Stimulated activated CD4-positive, alpha-beta T cell treated with anti-CD3 and anti-CD28 coated beads, Interleukin-12 subunit alpha, Interleukin-12 subunit beta, amount 100 ng/mL, for 4 hours (primary cell): ENCODE measurements around the gene TWIST2.

Experiments
- DNase-seq: peaks from one replicate; pipeline ENCODE4 v3.0.0-alpha.2; 2020

TWIST2 gene

DNA sequence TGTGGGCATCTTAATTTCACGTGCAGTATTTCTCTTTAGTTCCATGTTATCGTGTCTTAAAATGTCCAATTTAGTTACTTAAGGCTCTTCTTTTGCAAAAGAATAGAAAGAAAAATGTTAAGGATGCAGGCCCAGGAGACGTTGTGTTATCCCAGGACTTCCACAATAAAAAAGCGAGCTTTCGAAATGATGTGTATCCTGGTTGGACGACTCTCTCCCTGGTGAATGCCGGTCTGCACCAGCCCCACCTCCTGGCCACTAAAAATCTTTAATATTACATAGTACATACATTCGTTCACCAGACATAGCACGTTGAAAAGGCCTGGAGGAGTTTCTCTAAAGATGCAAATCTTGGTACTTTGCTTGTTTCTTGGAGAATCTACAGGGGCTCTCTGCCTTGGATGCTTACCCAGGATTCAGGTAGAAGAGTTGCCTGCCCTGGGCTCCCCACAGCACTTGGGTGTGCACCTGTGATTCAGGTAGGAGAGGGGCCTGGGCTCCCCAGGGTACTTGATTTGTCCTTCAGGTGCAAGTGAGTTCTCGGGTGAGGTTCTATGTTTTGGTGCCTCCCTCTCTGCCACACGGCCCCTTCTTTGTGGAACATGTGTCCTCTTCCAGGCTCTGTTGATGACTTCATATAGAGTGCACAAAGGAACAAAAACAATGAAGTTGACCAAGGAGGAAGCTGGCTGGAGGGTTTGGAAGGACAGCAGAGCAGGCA, 26.6 kb downstream of the TWIST2 start:
- DNase-seq, result no peak

DNA sequence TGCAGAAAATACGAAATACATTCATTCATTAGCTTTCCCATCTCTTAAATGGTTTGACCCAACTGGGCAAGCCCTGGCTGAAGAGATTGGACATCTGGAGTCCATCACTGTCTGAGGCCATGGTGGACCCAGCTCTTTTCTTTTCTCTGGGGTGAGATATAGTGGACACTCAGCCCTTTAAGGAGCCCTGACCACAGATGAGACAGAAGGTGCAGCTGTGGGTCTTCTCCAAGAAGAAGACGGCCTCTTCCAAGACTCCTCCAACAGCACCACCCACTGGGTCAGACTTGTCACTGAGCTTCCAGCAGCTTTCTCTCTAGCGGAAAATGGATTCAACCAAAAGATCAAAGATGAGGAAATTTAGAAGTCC, 27.2 kb downstream of the TWIST2 start:
- DNase-seq, result no peak

DNA sequence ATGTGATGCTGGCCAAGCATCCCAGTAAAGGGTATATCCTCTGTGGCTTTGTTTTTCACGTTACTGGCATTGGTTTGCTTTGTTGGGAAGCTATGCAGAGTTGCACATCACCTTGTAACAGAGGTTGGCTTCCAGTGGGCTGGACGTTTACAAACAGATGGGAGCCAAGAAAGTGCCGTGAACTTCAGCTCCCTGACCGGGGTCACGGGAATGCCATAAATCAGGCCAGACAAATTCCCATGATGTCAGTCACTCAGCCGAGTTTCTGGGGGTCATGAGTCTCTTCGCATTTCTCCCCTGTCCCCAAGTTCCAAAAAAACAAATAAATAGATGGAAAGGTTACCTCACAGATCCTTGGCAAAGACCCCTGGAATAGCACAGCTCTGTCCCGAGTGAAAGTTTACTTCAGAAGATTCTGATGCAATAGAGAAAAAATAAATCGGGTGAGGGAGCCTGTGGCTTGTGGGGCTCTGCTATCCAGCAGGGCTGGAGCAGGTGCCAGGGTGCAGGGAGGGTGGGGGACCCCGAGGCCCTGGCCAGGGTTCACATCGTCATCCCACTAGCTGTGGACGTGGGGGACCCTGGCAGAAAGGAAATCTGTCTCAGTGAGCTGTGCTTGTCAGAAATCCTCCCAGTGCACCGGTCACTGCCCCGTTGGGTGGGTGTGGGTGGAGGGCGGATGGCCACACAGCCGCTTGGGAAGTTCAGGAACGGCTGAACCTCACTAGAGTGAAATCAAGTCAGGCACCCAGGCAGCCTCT, 27.8 kb downstream of the TWIST2 start:
- DNase-seq, result no peak

GRCh38 chr2:238876232-238876630, 28.3 kb downstream of the TWIST2 start:
- DNase-seq, result no peak

- DNase-seq, result no peak
Observed at GRCh38 chr2:238878051-238878735, 30.3 kb downstream of the TWIST2 start.

- no peak for DNase-seq
Observed at GRCh38 chr2:238879043-238879442, 31.2 kb downstream of the TWIST2 start.

- DNase-seq, result no peak
Observed at GRCh38 chr2:238879621-238880377, 31.9 kb downstream of the TWIST2 start.

- DNase-seq, result no peak
Observed at GRCh38 chr2:238881353-238882081, 33.6 kb downstream of the TWIST2 start.

GRCh38 chr2:238882082-238882755, 34.3 kb downstream of the TWIST2 start:
- no peak for DNase-seq

- no peak for DNase-seq
Observed at GRCh38 chr2:238883421-238883901, 35.6 kb downstream of the TWIST2 start.

GRCh38 chr2:238884122-238884811, 36.4 kb downstream of the TWIST2 start:
- DNase-seq, result no peak

- DNase-seq, result no peak
Observed at GRCh38 chr2:238884812-238885408, 37.0 kb downstream of the TWIST2 start.

- no peak for DNase-seq
Observed at GRCh38 chr2:238886453-238887094, 38.7 kb downstream of the TWIST2 start.

GRCh38 chr2:238887616-238888015, 39.7 kb downstream of the TWIST2 start:
- DNase-seq, result no peak

GRCh38 chr2:238888781-238889180, 40.9 kb downstream of the TWIST2 start:
- DNase-seq, result no peak

- no peak for DNase-seq
Observed at GRCh38 chr2:238890131-238890530, 42.2 kb downstream of the TWIST2 start.

DNA sequence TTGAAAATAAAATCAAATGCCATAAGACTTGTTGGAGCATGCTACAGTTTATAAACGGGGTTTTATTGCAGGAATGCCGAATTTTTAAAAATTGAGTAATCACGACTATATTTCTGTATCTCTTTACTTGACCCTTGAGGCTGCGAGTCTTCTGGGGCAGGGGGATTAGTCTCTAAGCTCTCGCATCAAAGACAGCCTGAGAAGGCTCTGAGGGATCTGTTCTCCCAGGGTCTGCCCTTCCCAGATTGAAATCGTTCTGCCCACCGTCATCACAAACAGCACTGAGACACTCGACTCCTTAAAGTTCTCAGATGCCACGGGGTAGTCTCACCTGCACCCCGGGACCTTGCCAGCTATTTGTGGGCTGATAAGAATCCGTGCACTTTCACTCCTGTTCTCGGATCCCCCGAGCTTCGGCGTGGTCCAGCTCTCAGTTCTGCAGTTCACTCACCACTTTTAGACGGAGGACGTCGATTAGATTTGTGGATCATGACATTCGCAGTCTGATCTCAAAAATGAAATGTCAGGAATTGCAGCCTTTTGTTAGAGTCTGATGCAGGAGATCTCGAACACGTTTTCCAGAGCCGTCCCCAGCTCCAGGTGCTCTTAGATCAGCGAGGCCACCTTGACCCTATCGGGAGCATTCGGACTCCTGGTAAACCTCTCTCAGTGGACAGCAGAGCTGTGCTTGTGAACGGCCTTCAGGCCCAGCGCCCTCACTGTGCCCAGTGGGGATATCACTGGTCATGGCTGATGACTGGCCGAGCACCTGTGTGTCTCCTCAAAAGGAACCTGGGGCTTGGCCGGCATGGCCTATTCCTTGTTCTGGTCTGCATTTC, 43.0 kb downstream of the TWIST2 start:
- DNase-seq, result no peak

DNA sequence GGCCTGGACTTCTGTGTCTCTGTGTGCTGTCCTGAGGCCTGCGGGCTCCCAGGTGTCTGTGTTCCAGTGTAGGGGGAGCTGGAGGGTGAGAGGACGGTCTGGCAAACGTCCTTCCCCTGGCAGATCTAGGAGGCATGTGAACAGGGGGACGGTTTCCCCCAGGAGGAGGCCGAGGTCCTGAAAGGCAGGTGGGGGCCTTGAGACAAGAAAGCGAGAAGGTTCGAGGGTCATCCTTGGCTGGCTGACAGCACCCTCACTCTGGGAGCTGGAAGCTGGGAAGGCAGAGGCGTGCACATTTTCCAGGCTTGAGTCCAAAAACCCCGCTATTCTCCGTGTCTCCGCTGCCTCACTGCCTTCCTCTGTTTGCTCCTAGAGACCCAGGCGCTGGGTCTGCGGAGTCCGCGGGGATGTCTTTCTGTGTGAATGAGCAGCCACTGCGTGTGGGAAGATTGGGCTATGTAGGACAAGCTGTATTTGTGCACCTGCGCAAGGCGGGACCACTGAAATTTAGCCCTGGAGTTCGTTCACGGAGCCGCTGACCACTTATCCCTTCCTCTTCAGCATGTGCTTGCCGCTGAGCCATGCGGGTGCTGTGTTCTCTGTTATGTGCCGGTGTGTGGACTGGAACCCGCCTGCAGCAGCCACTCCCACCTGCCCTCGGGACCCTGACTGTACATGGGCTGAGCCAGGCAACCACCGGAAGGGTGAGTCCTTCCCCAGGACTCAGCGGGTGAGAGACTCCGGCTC, 43.7 kb downstream of the TWIST2 start:
- no peak for DNase-seq

- DNase-seq, result no peak
Observed at GRCh38 chr2:238892204-238892500, 44.3 kb downstream of the TWIST2 start.
